Mucosa of rectum (tissue), 2 donors: Measurements from ENCODE around the gene LALBA.
"Not testable (repeated sequence)": the region's sequence is repeated elsewhere in the genome, so short reads cannot be mapped to it uniquely, and the experiment has no call there.

ENCODE experiments used
- H3K27ac ChIP-seq, 2 donors: one replicate each; pipeline ENCODE4 v1.7.0; 2013; ENCODE audit warnings: inconsistent platforms in 2 of 2, low read depth in 2 of 2, low read length in 2 of 2
- H3K27me3 ChIP-seq, 2 donors: one replicate each; pipeline ENCODE4 v1.7.0; 2013; ENCODE audit warnings: low read length in 2 of 2; ENCODE audit not compliant: control insufficient read depth in 2 of 2, insufficient read depth in 2 of 2
- H3K36me3 ChIP-seq, 2 donors: one replicate each; pipeline ENCODE4 v1.7.0; 2013; ENCODE audit warnings: low read length in 2 of 2; ENCODE audit not compliant: control insufficient read depth in 2 of 2, insufficient read depth in 2 of 2
- H3K4me1 ChIP-seq, 2 donors: one replicate each; pipeline ENCODE4 v1.7.0; 2013; ENCODE audit warnings: low read length in 2 of 2, mild to moderate bottlenecking in 1 of 2; ENCODE audit not compliant: control insufficient read depth in 2 of 2, insufficient read depth in 2 of 2
- H3K4me3 ChIP-seq, 2 donors: one replicate each; pipeline ENCODE4 v1.7.0; 2013; ENCODE audit warnings: low read length in 2 of 2
- H3K9ac ChIP-seq, 2 donors: one replicate each; pipeline ENCODE4 v1.7.0; 2013; ENCODE audit warnings: low read length in 2 of 2, low read depth in 1 of 2, mild to moderate bottlenecking in 1 of 2
- H3K9me3 ChIP-seq, 2 donors: one replicate each; pipeline ENCODE4 v1.7.0; 2013; ENCODE audit warnings: low read length in 2 of 2; ENCODE audit not compliant: control insufficient read depth in 2 of 2
- donor health status: healthy.
- donor health status: Normal muscosa, but diverticular disease.

Gene LALBA

DNA sequence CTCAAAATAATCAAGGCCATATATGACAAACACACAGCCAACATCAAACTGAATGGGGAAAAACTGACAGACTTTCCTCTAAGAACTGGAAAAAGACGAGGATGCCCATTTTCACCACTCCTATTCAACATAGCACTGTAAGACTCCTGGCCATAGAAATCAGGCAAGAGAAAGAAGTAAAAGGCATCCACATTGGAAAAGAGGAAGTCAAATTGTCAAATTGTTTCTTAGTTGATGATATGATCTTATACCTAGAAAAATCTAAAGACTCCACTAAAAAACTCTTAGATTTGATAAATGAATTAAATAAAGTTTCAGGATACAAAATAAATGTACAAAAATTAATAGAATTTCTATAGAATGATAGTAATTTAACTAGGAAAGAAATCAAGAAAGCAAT, 33.2 kb downstream of the LALBA start:
- no peak overlapping the region for H3K4me3 ChIP-seq
- H3K9me3 ChIP-seq: no peaks in the 10 kb centered on the region
- no peaks in the 10 kb centered on the region for H3K36me3 ChIP-seq
- no peaks in the 10 kb centered on the region for H3K27me3 ChIP-seq
- H3K4me1 ChIP-seq: no peaks in the 10 kb centered on the region
- H3K9ac ChIP-seq: no peak overlapping the region
- no peak overlapping the region for H3K27ac ChIP-seq

DNA sequence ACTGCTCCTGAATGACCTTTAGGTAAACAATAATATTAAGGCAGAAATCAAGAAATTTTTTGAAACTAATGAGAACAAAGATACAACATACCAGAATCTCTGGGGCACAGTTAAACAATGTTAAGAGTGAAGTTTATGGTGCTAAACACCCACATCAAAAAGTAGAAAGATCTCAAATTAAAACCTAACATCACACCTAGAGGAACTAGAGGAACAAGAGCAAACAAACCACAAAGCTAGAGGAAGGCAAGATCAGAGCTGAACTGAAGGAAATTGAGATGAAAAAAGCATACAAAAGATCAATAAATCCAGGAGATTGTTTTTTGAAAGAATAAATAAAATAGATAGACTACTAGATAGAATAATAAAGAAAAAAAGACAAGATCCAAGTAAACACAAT, 37.2 kb downstream of the LALBA start:
- H3K4me3 ChIP-seq: no peak overlapping the region
- no peak overlapping the region for H3K27ac ChIP-seq
- no peak overlapping the region for H3K9ac ChIP-seq
- H3K9me3 ChIP-seq: no peaks in the 10 kb centered on the region
- H3K4me1 ChIP-seq: no peaks in the 10 kb centered on the region
- no peaks in the 10 kb centered on the region for H3K36me3 ChIP-seq
- H3K27me3 ChIP-seq: no peaks in the 10 kb centered on the region

DNA sequence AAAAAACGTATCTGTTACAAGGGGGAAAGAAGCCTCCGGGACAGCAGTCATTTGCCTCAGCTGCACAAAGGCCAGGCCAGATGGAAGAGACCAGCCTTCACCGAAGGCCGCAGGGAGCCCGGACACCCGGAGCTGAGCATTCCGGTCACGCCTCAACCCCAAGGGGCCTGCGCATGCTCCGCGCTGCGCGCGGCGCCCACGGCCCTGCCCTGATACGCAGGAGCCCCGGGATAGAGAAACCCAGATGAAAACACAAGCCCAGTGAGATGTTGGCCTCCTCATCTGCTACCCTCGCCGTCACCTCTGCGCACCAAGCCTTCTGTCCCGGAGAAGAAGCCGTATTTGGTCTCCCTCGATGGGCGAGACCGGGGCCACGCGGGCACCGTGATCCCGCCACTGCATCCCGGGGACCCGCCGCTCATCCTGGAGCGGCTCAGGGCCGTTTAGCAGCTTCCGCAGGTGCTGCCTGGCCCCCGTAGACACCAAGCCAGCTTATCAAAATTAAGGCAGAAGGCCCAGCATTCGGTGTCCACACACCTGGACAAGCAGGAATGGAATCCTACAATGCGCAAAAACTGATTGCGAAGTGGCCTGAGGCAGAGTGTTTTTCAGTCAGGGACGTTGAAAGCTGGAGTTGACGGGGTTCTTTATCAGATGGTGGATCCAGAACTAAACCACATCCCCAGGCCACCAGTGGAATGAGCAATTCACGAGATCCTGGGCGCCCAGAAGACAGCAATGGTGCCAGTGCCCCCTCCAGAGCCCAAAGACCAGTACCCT, 41.8 kb downstream of the LALBA start:
- H3K4me1 ChIP-seq: no peaks in the 10 kb centered on the region
- H3K9me3 ChIP-seq: no peaks in the 10 kb centered on the region
- H3K27ac ChIP-seq: no peak overlapping the region
- H3K4me3 ChIP-seq: no peak overlapping the region
- no peak overlapping the region for H3K9ac ChIP-seq
- no peaks in the 10 kb centered on the region for H3K36me3 ChIP-seq
- H3K27me3 ChIP-seq: no peaks in the 10 kb centered on the region

DNA sequence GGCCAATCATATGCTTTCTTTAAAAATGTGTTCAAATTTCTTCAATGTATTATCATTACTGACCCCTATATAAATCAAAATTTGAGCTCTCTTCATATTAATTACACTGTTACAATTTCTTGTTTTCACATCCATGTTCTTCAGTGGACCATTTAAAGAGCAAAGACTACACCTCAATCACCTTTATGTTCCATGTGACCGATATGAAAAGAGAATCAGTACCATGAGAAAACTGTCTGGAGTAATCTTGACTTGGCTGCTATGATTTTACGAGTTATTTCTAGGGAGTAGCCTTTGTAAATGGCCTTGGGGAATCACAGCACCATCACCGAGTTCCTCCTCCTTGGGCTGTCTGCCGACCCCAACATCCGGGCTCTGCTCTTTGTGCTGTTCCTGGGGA, 44.5 kb downstream of the LALBA start, which contains the start of gene OR8S1:
Gene OR8S1 (plus strand): TSS at position 301 of the 400 bp plus-strand sequence. CDS start 0 bp downstream, at position 301.
- Histone ChIP-seq H3K27ac (no peak within 1 kb of the TSS), H3K27me3 (no peaks in the 10 kb centered on the region), H3K9ac (no peak within 1 kb of the TSS), H3K4me1 (no peaks in the 10 kb centered on the region), H3K4me3 (no peak within 1 kb of the TSS), H3K36me3 (no peaks in the 10 kb centered on the region), H3K9me3 (no peaks in the 10 kb centered on the region)

DNA sequence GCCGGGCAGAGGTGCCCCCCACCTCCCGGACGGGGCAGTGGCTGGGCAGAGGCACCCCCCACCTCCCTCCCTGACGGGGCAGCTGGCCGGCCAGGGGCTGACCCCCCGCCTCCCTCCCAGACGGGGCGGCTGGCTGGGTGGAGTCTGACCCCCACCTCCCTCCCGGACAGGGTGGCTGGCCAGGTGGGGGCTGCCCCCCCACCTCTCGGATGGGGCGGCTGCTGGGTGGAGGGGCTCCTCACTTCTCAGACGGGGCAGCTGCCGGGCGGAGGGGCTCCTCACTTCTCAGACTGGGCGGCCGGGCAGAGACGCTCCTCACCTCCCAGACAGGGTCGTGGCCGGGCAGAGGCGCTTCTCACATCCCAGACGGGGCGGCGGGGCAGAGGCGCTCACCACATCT, 49.5 kb downstream of the LALBA start:
- H3K9me3 ChIP-seq, H3K9ac ChIP-seq, H3K27ac ChIP-seq, H3K4me1 ChIP-seq, H3K4me3 ChIP-seq, H3K27me3 ChIP-seq, H3K36me3 ChIP-seq: not testable (repeated sequence)
